HepG2 (cell line): ENCODE results near the gene RHBDL1. TPM values are rescaled to one million over a fixed set of nuclear protein-coding genes. Genes with fewer than 3 reads are reported as not detected.

ENCODE experiments used
- BATF2 ChIP-seq: sonication (generic); formaldehyde crosslinking; IDR thresholded peaks from 2 replicates; pipeline ENCODE4 v1.8.0; 2022; ENCODE audit warnings: mild to moderate bottlenecking, missing genetic modification reagents, moderate library complexity
- GATAD2A ChIP-seq: IDR thresholded peaks from 2 replicates; pipeline ENCODE4 v1.6.1; 2016
- HNRNPUL1 ChIP-seq: fragments of 200-400 bp; formaldehyde crosslinking; IDR thresholded peaks from 2 replicates; pipeline ENCODE4 v1.6.1; 2017; ENCODE audit warnings: low read depth, mild to moderate bottlenecking, low read length, moderate library complexity
- IKZF5 ChIP-seq: IDR thresholded peaks from 2 replicates; pipeline ENCODE4 v1.6.1; 2018; ENCODE audit warnings: missing genetic modification reagents, mild to moderate bottlenecking, missing compliant biosample characterization
- JUN ChIP-seq: sonication (generic); formaldehyde crosslinking; IDR thresholded peaks from 2 replicates; pipeline ENCODE4 v1.4.0; 2020; ENCODE audit warnings: mild to moderate bottlenecking, missing genetic modification reagents
- MATR3 ChIP-seq: sonication (generic); formaldehyde crosslinking; IDR thresholded peaks from 2 replicates; pipeline ENCODE4 v1.4.0; 2020; ENCODE audit warnings: missing genetic modification reagents
- PHF20 ChIP-seq: sonication (generic); formaldehyde crosslinking; IDR thresholded peaks from 2 replicates; pipeline ENCODE4 v1.5.0; 2020; ENCODE audit warnings: mild to moderate bottlenecking, missing genetic modification reagents
- PTBP1 ChIP-seq: fragments of 200-400 bp; formaldehyde crosslinking; IDR thresholded peaks from 2 replicates; pipeline ENCODE4 v1.6.1; 2018; ENCODE audit warnings: low read length, low read depth; ENCODE audit not compliant: poor library complexity, severe bottlenecking
- SOX5 ChIP-seq: IDR thresholded peaks from 2 replicates; pipeline ENCODE4 v1.6.1; 2016; ENCODE audit warnings: borderline replicate concordance
- TCF7 ChIP-seq: sonication (generic); IDR thresholded peaks from 2 replicates; pipeline ENCODE4 v1.6.1; 2016; ENCODE audit warnings: antibody characterized with exemption, low read depth
- ZFP62 ChIP-seq: sonication (generic); formaldehyde crosslinking; IDR thresholded peaks from 2 replicates; pipeline ENCODE4 v1.4.0; 2020; ENCODE audit warnings: missing genetic modification reagents
- ZMAT3 ChIP-seq: sonication (generic); formaldehyde crosslinking; conservative IDR thresholded peaks from 2 replicates; pipeline ENCODE4 v1.7.0; 2021; ENCODE audit warnings: missing genetic modification reagents
- ZNF225 ChIP-seq: sonication (generic); formaldehyde crosslinking; IDR thresholded peaks from 2 replicates; pipeline ENCODE4 v1.4.0; 2020; ENCODE audit warnings: mild to moderate bottlenecking, missing genetic modification reagents
- ZNF557 ChIP-seq: sonication (generic); formaldehyde crosslinking; IDR thresholded peaks from 2 replicates; pipeline ENCODE4 v1.4.0; 2020; ENCODE audit warnings: missing genetic modification reagents
- ZNF607 ChIP-seq: sonication (generic); formaldehyde crosslinking; IDR thresholded peaks from 2 replicates; pipeline ENCODE4 v1.5.1; 2020; ENCODE audit warnings: missing genetic modification reagents, mild to moderate bottlenecking, borderline replicate concordance
- ZNF644 ChIP-seq: IDR thresholded peaks from 2 replicates; pipeline ENCODE4 v1.6.1; 2016; ENCODE audit warnings: low read depth
- ZNF720 ChIP-seq: sonication (generic); formaldehyde crosslinking; IDR thresholded peaks from 2 replicates; pipeline ENCODE4 v1.4.0; 2020; ENCODE audit warnings: missing genetic modification reagents
- ZNF746 ChIP-seq: sonication (generic); formaldehyde crosslinking; IDR thresholded peaks from 2 replicates; pipeline ENCODE4 v1.8.0; 2022; ENCODE audit warnings: mild to moderate bottlenecking, missing genetic modification reagents
- ZNF782 ChIP-seq: sonication (generic); formaldehyde crosslinking; IDR thresholded peaks from 2 replicates; pipeline ENCODE4 v1.4.0; 2020; ENCODE audit warnings: missing genetic modification reagents, mild to moderate bottlenecking, borderline replicate concordance
- polyA plus RNA-seq, 8 experiments: library from polyadenylated mRNA; depleted of rRNA in 3 of 8; stranded (reverse) in 7 of 8; unstranded in 1 of 8; fragments of >200 nt; fragmentation: Illumina TruSeq in 4 of 8; extraction: Trizol in 4 of 8; gene quantifications; 2 replicates each; pipeline versions ENCODE4 v1.2.1 to v1.2.3, GENCODE V29; 2011 to 2016; ENCODE audit warnings: low read depth in 4 of 8, missing spikeins in 1 of 8, mixed read lengths in 1 of 8; ENCODE audit not compliant: insufficient read depth in 1 of 8
- total RNA-seq, 5 experiments: library from RNA; depleted of rRNA; stranded (reverse); fragments of >200 nt; fragmentation: Illumina TruSeq; extraction: Trizol; gene quantifications; 2 replicates each; pipeline ENCODE4 v1.2.3, GENCODE V29; 2016; ENCODE audit warnings: low read depth in 1 of 5
- TF ChIP-seq, protein P1 (sequence below): IDR thresholded peaks from 2 replicates; pipeline ENCODE4 v1.6.1; 2016; ENCODE audit warnings: low read depth, borderline replicate concordance
- TF ChIP-seq, protein P2 (sequence below): sonication (generic); formaldehyde crosslinking; conservative IDR thresholded peaks from 2 replicates; pipeline ENCODE4 v1.4.0; 2020; ENCODE audit warnings: missing genetic modification reagents
- TF ChIP-seq, protein P3 (sequence below): sonication (generic); formaldehyde crosslinking; IDR thresholded peaks from 2 replicates; pipeline ENCODE4 v1.4.0; 2020; ENCODE audit warnings: missing genetic modification reagents, borderline replicate concordance

RHBDL1 gene
- total and polyA plus RNA-seq, 2 of the 13 experiments (the other 11 are each of a cell fraction or from before 2014, with no cell fraction given), result 1.8 to 3.8 TPM

- no peak for TF ChIP-seq TCF7
- 0 out of 2 replicates have a peak, but pooled peaks have one; percentile 17 for TF ChIP-seq GATAD2A
- peak; percentile 92 for TF ChIP-seq ZNF225 (CRISPR knock-in tag)
- no peak for TF ChIP-seq ZFP62 (CRISPR knock-in tag)
- TF ChIP-seq PTBP1, result no peak
- 0 out of 2 replicates have a peak, but pooled peaks have one; percentile 44 for TF ChIP-seq JUN (CRISPR knock-in tag)
- peak; percentile 52; the same call in 1 of the 2 replicates for TF ChIP-seq ZNF746
- peak; percentile 93 for TF ChIP-seq ZMAT3 (CRISPR knock-in tag)
- TF ChIP-seq HNRNPUL1, result no peak
- no peak for TF ChIP-seq ZNF557 (CRISPR knock-in tag)
- peak; percentile 59; the same call in 1 of the 2 replicates for TF ChIP-seq SOX5
- no peak for TF ChIP-seq ZNF720 (CRISPR knock-in tag)
- TF ChIP-seq, protein P1, sequence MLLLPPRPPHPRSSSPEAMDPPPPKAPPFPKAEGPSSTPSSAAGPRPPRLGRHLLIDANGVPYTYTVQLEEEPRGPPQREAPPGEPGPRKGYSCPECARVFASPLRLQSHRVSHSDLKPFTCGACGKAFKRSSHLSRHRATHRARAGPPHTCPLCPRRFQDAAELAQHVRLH, result peak; percentile 37; the same call in 1 of the 2 replicates
- TF ChIP-seq, protein P2, sequence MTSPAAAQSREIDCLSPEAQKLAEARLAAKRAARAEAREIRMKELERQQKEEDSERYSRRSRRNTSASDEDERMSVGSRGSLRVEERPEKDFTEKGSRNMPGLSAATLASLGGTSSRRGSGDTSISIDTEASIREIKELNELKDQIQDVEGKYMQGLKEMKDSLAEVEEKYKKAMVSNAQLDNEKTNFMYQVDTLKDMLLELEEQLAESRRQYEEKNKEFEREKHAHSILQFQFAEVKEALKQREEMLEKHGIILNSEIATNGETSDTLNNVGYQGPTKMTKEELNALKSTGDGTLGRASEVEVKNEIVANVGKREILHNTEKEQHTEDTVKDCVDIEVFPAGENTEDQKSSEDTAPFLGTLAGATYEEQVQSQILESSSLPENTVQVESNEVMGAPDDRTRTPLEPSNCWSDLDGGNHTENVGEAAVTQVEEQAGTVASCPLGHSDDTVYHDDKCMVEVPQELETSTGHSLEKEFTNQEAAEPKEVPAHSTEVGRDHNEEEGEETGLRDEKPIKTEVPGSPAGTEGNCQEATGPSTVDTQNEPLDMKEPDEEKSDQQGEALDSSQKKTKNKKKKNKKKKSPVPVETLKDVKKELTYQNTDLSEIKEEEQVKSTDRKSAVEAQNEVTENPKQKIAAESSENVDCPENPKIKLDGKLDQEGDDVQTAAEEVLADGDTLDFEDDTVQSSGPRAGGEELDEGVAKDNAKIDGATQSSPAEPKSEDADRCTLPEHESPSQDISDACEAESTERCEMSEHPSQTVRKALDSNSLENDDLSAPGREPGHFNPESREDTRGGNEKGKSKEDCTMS, result no peak
- TF ChIP-seq IKZF5 (CRISPR knock-in tag), result no peak; the same call in 1 of the 2 replicates
- TF ChIP-seq ZNF607 (CRISPR knock-in tag), result peak; percentile 85
- peak; percentile 71; the same call in 1 of the 2 replicates for TF ChIP-seq ZNF782 (CRISPR knock-in tag)
- TF ChIP-seq, protein P3, sequence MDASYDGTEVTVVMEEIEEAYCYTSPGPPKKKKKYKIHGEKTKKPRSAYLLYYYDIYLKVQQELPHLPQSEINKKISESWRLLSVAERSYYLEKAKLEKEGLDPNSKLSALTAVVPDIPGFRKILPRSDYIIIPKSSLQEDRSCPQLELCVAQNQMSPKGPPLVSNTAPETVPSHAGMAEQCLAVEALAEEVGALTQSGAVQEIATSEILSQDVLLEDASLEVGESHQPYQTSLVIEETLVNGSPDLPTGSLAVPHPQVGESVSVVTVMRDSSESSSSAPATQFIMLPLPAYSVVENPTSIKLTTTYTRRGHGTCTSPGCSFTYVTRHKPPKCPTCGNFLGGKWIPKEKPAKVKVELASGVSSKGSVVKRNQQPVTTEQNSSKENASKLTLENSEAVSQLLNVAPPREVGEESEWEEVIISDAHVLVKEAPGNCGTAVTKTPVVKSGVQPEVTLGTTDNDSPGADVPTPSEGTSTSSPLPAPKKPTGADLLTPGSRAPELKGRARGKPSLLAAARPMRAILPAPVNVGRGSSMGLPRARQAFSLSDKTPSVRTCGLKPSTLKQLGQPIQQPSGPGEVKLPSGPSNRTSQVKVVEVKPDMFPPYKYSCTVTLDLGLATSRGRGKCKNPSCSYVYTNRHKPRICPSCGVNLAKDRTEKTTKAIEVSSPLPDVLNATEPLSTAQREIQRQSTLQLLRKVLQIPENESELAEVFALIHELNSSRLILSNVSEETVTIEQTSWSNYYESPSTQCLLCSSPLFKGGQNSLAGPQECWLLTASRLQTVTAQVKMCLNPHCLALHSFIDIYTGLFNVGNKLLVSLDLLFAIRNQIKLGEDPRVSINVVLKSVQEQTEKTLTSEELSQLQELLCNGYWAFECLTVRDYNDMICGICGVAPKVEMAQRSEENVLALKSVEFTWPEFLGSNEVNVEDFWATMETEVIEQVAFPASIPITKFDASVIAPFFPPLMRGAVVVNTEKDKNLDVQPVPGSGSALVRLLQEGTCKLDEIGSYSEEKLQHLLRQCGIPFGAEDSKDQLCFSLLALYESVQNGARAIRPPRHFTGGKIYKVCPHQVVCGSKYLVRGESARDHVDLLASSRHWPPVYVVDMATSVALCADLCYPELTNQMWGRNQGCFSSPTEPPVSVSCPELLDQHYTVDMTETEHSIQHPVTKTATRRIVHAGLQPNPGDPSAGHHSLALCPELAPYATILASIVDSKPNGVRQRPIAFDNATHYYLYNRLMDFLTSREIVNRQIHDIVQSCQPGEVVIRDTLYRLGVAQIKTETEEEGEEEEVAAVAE, result peak; percentile 60
- no peak for TF ChIP-seq MATR3 (CRISPR knock-in tag)
- TF ChIP-seq ZNF644 (CRISPR knock-in tag), result no peak
- peak; percentile 64; the same call in 1 of the 2 replicates for TF ChIP-seq BATF2 (CRISPR knock-in tag)
- peak; percentile 85 for TF ChIP-seq PHF20
These were observed 26.5 kb upstream of the RHBDL1 start, which contains the start of gene WDR90 (continued) for GRCh38 chr16:648781-649589.
